HG03135 (cell line): ENCODE measurements around the gene GPR179.

ENCODE experiments used
- ATAC-seq: cut with Tn5 transposase; IDR thresholded peaks from one replicate; pipeline ENCODE4 v1.9.1; 2021; ENCODE audit warnings: mild to moderate bottlenecking, moderate library complexity; ENCODE audit not compliant: unreplicated experiment

Gene GPR179, protein sequence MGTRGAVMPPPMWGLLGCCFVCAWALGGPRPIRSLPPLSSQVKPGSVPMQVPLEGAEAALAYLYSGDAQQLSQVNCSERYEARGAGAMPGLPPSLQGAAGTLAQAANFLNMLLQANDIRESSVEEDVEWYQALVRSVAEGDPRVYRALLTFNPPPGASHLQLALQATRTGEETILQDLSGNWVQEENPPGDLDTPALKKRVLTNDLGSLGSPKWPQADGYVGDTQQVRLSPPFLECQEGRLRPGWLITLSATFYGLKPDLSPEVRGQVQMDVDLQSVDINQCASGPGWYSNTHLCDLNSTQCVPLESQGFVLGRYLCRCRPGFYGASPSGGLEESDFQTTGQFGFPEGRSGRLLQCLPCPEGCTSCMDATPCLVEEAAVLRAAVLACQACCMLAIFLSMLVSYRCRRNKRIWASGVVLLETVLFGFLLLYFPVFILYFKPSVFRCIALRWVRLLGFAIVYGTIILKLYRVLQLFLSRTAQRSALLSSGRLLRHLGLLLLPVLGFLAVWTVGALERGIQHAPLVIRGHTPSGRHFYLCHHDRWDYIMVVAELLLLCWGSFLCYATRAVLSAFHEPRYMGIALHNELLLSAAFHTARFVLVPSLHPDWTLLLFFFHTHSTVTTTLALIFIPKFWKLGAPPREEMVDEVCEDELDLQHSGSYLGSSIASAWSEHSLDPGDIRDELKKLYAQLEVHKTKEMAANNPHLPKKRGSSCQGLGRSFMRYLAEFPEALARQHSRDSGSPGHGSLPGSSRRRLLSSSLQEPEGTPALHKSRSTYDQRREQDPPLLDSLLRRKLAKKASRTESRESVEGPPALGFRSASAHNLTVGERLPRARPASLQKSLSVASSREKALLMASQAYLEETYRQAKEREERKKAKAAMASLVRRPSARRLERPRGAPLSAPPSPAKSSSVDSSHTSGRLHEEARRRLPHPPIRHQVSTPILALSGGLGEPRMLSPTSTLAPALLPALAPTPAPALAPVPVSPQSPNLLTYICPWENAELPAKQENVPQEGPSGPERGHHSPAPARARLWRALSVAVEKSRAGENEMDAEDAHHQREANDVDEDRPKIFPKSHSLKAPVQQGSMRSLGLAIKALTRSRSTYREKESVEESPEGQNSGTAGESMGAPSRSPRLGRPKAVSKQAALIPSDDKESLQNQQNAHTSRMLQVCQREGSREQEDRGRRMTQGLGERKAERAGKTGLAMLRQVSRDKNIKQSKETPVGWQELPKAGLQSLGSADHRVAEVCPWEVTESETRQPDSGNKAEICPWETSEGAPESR (N-terminal part only)

GRCh38 chr17:38343608-38344419 lies at the start of gene GPR179:
TSS of gene GPR179 (minus strand) at chr17:38343956. CDS start at chr17:38343789, 167 bp downstream.
- ATAC-seq, result no peak

- no peak for ATAC-seq
Measured at GRCh38 chr17:38379448-38379847, 35.7 kb upstream of the GPR179 start.

- ATAC-seq, result no peak
Measured at GRCh38 chr17:38369124-38369886, 25.5 kb upstream of the GPR179 start.

DNA sequence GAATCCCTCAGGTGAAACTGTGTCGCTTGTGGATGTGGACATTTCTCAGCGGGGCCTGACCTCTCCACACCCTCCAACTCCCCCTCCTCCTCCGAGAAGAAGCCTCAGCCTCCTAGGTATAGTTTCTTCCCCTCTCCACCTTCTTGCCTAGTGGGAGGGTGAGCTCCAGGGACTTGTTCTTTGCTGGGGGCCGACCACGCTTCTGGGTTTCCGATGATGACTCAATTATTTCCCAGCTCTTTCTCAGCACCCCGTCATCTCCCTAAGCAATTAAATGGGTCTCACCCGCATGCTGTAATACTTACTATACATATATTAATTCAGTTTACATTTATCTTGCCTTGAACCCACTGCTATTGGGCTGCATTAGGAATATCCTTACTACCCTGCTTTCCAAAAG lies 21.0 kb upstream of the GPR179 start:
- ATAC-seq, result no peak

GRCh38 chr17:38363016-38363415 lies 19.3 kb upstream of the GPR179 start:
- ATAC-seq, result no peak

DNA sequence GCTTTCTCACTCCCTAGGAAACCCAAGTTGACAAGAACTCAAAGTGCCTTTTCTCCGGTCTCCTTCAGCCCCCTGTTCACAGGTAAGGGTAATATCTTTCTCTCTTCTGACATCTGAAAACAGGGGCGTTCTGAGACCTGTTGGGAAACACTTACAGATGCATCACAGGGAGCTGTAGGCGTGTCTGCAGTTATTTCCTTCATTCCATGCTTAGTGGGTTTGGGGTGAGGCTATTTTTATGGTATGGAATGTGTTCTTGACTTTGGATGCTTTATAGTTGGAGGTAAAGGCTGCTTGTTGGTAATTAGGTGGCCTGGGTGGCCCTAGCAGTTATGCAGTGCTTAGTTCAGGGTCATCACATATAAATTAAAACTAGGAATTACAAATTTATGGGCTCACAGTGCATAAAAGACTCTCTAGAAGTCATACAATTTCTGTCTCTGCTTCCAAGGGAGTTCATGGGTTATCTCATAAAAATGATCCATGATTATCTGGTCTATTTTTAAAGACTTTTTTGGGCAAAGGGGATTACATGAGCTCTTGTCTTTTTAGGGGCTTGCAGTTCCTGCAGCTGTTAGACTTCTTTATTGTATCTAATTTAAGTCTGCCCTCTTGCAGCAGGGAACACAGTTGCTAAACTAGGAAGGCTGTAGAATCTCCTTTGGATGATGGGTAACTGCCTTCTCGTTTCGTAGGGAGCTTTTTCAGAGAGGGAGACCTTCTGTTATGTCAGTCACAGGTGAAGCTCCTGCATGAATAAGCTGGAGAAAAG lies 18.1 kb upstream of the GPR179 start:
- no peak for ATAC-seq

DNA sequence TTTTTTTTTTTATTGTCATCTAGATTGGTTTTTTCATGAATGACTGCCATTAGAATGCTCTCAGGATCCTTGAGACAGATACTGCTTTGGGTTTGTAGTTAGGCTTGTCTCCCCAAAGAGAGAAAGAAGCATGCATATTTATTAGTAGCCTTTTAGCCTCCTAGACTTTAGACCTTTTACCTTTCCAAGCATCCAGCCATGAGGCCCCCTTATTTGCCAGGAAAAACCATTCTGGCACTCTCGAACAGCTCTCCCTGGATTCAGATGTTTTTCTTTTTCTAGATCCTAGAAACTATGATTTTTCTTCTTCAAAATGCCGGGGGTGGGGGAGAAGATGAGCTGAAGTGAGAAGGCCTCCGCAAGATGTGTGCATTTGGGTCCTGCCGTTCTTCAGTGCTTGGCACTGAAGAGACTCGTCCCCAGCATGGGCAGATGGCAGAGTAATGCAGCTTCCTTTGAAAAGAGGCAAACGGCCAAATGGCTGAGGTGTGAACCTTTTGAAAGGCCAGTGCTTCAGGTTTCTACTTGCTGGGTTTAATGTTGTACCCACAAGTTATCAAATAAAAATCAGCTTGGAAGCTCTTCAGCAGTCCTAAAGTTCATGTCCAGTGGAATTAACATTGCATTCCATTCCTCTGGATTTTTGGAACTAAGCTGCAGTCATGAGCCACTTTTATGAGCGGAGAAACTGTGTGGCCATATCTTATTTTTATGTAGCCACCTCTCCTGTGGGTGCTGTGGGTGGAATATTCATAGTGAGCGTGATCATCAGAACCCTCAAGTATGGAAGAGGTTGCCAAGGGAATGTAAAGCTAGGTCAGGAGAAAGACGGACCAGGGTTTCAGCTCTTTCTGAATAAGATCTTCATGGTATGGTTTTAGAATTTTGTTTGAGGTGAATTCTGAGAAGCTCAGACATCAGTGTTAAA lies 15.1 kb upstream of the GPR179 start:
- no peak for ATAC-seq

- ATAC-seq, result no peak
Measured at GRCh38 chr17:38357486-38358123, 13.8 kb upstream of the GPR179 start.

GRCh38 chr17:38355251-38355650 lies 11.5 kb upstream of the GPR179 start:
- no peak for ATAC-seq

DNA sequence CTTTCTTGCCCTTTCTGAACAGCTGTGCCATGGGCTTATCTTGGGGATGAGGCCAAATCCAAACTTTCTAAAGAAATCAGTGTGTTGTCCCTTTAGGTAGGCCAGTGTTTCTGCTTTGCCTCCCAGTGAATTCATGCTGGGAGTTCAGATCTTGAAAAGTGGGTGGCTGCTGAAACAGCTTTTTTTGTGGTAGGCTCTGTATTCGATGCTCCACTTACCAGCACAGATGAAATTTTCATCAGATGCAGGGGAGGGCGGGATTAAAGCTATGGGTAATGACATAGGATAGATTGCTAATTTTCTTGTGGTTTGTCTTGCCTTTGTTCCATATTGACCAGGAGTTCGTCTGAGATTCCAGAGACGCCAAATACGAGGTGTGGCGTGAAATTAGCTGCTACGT lies 10.7 kb upstream of the GPR179 start:
- ATAC-seq, result no peak

DNA sequence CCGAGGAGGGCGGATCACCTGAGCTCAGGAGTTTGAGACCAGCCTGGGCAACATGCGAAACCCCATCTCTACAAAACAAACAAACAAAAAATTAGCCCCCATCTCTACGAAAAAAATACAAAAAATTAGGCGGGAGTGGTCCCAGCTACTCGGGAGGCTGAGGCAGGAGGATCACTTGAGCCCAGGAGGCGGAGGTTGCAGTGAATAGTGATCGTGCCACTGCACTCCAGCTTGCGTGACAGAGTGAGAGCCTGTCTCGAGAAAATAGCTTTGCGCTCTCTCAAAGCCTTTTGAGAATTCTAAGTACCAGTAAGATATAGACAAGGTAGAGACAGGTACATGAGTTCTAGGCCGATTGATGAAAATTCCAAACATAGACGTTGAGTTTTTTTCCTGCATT lies 9.9 kb upstream of the GPR179 start:
- no peak for ATAC-seq

GRCh38 chr17:38353086-38353604 lies 9.4 kb upstream of the GPR179 start:
- ATAC-seq, result no peak

GRCh38 chr17:38352245-38353085 lies 8.7 kb upstream of the GPR179 start:
- ATAC-seq, result no peak

- ATAC-seq, result peak; percentile 82
Measured at GRCh38 chr17:38351412-38352222, 7.9 kb upstream of the GPR179 start, which contains the start of gene SOCS7. TSS of gene SOCS7 (plus strand) at chr17:38351844. CDS start at chr17:38352053, 209 bp downstream.

GRCh38 chr17:38350035-38350434 lies 6.3 kb upstream of the GPR179 start:
- ATAC-seq, result no peak
